ENCODE measurements around the gene GNPAT.

DNA sequence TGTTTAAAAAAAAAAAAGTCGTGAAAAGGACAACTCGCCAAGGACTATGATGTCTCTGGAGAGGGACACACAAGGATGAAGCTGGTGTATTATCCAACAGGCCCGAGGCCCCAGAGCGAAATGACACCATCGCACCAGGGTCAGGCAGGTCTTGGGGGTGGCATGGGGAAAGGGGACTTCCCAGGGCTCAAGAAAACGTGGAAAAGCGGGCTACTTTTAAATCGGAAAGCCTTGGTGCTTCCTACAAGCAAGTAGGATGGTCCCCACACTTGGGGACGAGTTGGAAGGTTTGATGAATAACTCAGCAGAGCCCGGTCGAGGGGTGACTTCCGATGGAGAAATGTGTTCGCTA lies 505 bp upstream of the GNPAT start:
- TF ChIP-seq, protein P1, sequence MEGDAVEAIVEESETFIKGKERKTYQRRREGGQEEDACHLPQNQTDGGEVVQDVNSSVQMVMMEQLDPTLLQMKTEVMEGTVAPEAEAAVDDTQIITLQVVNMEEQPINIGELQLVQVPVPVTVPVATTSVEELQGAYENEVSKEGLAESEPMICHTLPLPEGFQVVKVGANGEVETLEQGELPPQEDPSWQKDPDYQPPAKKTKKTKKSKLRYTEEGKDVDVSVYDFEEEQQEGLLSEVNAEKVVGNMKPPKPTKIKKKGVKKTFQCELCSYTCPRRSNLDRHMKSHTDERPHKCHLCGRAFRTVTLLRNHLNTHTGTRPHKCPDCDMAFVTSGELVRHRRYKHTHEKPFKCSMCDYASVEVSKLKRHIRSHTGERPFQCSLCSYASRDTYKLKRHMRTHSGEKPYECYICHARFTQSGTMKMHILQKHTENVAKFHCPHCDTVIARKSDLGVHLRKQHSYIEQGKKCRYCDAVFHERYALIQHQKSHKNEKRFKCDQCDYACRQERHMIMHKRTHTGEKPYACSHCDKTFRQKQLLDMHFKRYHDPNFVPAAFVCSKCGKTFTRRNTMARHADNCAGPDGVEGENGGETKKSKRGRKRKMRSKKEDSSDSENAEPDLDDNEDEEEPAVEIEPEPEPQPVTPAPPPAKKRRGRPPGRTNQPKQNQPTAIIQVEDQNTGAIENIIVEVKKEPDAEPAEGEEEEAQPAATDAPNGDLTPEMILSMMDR (conservative IDR thresholded peaks at IDR 0.05; ENCODE audit: low read depth, low read length), result no peak
- TF ChIP-seq EZH2 (IDR thresholded peaks at IDR 0.05; ENCODE audit: borderline replicate concordance, low read depth, low read length, poor library complexity, severe bottlenecking), result no peak
